Ishikawa (cell line): ENCODE data around the gene RHBDF2.

Source experiments
- CEBPB ChIP-seq: IDR thresholded peaks from 2 replicates; pipeline ENCODE4 v1.6.1; 2012
- CREB1 ChIP-seq: IDR thresholded peaks from 2 replicates; pipeline ENCODE4 v1.6.1; 2012; ENCODE audit warnings: low read depth
- EGR1 ChIP-seq: IDR thresholded peaks from 2 replicates; pipeline ENCODE4 v1.6.1; 2012
- EP300 ChIP-seq: IDR thresholded peaks from 2 replicates; pipeline ENCODE4 v1.6.1; 2012; ENCODE audit warnings: borderline replicate concordance
- FOXM1 ChIP-seq: IDR thresholded peaks from 2 replicates; pipeline ENCODE4 v1.6.1; 2012; ENCODE audit warnings: low read depth, borderline replicate concordance
- MAX ChIP-seq: IDR thresholded peaks from 2 replicates; pipeline ENCODE4 v1.6.1; 2012
- NFIC ChIP-seq: IDR thresholded peaks from 2 replicates; pipeline ENCODE4 v1.6.1; 2012
- RAD21 ChIP-seq: IDR thresholded peaks from 2 replicates; pipeline ENCODE4 v1.6.1; 2012; ENCODE audit warnings: low read depth
- REST ChIP-seq: IDR thresholded peaks from 2 replicates; pipeline ENCODE4 v1.6.1; 2012; ENCODE audit warnings: low read depth, mild to moderate bottlenecking
- TAF1 ChIP-seq: IDR thresholded peaks from 2 replicates; pipeline ENCODE4 v1.6.1; 2012; ENCODE audit warnings: low read depth, mild to moderate bottlenecking
- TCF12 ChIP-seq: IDR thresholded peaks from 2 replicates; pipeline ENCODE4 v1.6.1; 2012; ENCODE audit warnings: low read depth
- TEAD4 ChIP-seq: IDR thresholded peaks from 2 replicates; pipeline ENCODE4 v1.6.1; 2012
- USF1 ChIP-seq: IDR thresholded peaks from 2 replicates; pipeline ENCODE4 v1.6.1; 2012
- YY1 ChIP-seq: IDR thresholded peaks from 2 replicates; pipeline ENCODE4 v1.6.1; 2012; ENCODE audit warnings: low read depth
- ZBTB7A ChIP-seq: IDR thresholded peaks from 2 replicates; pipeline ENCODE4 v1.6.1; 2012; ENCODE audit warnings: low read depth

The RHBDF2 gene

GRCh38 chr17:76449126-76449525, 52.1 kb downstream of the RHBDF2 start:
- TF ChIP-seq FOXM1 = no peak
- no peak for TF ChIP-seq RAD21
- TF ChIP-seq YY1 = no peak
- TF ChIP-seq CEBPB = no peak
- no peak for TF ChIP-seq REST
- TF ChIP-seq TAF1 = no peak
- no peak for TF ChIP-seq USF1
- no peak for TF ChIP-seq TEAD4
- no peak for TF ChIP-seq ZBTB7A
- no peak for TF ChIP-seq EP300
- no peak for TF ChIP-seq MAX
- no peak for TF ChIP-seq TCF12
- no peak for TF ChIP-seq CREB1
- no peak for TF ChIP-seq EGR1
- no peak for TF ChIP-seq NFIC

GRCh38 chr17:76447931-76448652, 53.1 kb downstream of the RHBDF2 start:
- TF ChIP-seq FOXM1 (no peak), TAF1 (no peak), NFIC (no peak), CREB1 (no peak)

GRCh38 chr17:76446449-76447231, 54.6 kb downstream of the RHBDF2 start:
- TF ChIP-seq RAD21 (no peak), ZBTB7A (no peak), CREB1 (no peak), TAF1 (no peak), FOXM1 (no peak), REST (no peak), TCF12 (no peak), EP300 (no peak), USF1 (no peak), NFIC (no peak), EGR1 (no peak), TEAD4 (no peak), YY1 (no peak), CEBPB (no peak), MAX (no peak)

- TF ChIP-seq TAF1 (no peak), EP300 (no peak), CEBPB (no peak), RAD21 (no peak), CREB1 (no peak), USF1 (no peak), YY1 (no peak), ZBTB7A (no peak), EGR1 (no peak), FOXM1 (no peak), MAX (no peak), REST (no peak), NFIC (no peak), TEAD4 (no peak), TCF12 (no peak)
Observed at GRCh38 chr17:76445697-76446448, 55.4 kb downstream of the RHBDF2 start.
